VCaP (cell line): Measurements from ENCODE around the gene MFSD6.
"Not testable (repeated sequence)": the region's sequence is repeated elsewhere in the genome, so short reads cannot be mapped to it uniquely, and the experiment has no call there.

Experiments
- H3K27ac ChIP-seq: fragments of 450-650 bp; 2 replicates; pipeline ENCODE4 v1.5.1; 2017
- TF ChIP-seq, protein P1 (sequence below): fragments of 450-650 bp; conservative IDR thresholded peaks from 2 replicates; pipeline ENCODE4 v1.5.1; 2017; ENCODE audit warnings: mild to moderate bottlenecking, moderate library complexity

MFSD6 gene

GRCh38 chr2:190425883-190426658, 17.9 kb downstream of the MFSD6 start:
- TF ChIP-seq, protein P1, sequence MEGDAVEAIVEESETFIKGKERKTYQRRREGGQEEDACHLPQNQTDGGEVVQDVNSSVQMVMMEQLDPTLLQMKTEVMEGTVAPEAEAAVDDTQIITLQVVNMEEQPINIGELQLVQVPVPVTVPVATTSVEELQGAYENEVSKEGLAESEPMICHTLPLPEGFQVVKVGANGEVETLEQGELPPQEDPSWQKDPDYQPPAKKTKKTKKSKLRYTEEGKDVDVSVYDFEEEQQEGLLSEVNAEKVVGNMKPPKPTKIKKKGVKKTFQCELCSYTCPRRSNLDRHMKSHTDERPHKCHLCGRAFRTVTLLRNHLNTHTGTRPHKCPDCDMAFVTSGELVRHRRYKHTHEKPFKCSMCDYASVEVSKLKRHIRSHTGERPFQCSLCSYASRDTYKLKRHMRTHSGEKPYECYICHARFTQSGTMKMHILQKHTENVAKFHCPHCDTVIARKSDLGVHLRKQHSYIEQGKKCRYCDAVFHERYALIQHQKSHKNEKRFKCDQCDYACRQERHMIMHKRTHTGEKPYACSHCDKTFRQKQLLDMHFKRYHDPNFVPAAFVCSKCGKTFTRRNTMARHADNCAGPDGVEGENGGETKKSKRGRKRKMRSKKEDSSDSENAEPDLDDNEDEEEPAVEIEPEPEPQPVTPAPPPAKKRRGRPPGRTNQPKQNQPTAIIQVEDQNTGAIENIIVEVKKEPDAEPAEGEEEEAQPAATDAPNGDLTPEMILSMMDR, result no peak
- no peak overlapping the region for H3K27ac ChIP-seq

DNA sequence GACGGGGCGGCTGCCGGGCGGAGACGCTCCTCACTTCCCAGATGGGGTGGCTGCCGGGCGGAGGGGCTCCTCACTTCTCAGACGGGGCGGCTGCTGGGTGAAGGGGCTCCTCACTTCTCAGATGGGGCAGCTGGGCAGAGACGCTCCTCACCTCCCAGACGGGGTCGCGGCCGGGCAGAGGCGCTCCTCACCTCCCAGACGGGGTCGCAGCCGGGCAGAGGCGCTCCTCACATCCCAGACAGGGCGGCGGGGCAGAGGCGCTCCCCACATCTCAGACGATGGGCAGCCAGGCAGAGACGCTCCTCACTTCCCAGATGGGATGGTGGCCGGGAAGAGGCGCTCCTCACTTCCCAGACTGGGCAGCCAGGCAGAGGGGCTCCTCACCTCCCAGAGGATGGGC, 22.7 kb downstream of the MFSD6 start:
- not testable (repeated sequence) for H3K27ac ChIP-seq

DNA sequence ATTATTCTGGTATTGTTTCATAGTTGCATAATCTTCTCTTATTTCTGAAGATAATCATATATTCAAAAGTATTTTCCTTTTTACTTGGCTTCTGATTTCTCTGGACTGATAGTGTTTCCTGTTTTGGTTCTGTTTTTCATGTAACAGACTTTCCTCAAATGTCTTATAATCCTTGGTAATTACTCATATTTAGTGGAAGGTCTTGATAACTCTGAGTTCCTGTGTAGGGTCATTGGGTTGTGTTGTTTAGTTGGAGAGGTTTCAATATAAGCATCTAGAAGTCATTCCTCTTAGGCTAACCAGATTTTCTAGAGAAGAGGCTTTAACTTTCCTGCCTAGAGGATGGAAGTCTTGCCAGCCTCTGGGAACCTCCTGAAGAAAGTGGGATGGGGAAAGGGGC, 23.8 kb downstream of the MFSD6 start:
- TF ChIP-seq, protein P1, result no peak
- peak overlapping the region; percentile 62 for H3K27ac ChIP-seq

- H3K27ac ChIP-seq, result peak overlapping the region; percentile 62
- TF ChIP-seq, protein P1, result no peak
Measured at GRCh38 chr2:190432567-190433231, 24.5 kb downstream of the MFSD6 start.

DNA sequence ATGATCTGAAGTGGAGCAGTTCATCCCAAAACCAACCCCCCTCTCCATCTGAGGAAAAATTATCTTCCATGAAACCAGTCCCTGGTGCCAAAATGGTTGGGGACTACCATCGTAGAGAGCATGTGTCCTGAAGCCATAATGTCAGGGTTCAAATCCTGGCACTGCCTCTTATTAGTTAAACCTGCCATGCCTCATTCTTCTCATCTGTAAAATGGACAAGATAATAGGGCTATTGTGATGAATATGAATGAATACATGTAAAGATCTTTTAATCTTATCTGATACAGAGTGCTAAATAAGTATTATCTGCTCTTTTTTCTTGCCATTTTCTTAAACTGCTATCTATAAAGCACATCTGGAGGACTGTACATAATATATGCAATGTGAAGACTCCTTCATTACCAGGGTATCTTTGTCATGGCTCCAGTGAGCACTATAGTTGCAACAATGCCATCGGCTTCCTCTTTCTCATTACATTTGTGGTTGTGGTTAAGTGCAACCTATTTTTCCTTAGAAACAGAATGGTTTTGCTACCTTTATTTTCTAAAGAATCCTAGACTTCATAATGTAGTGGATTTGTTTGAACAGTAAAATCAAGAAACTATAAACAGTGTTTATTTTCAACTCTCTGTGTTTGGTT, 27.0 kb downstream of the MFSD6 start:
- TF ChIP-seq, protein P1, result no peak
- H3K27ac ChIP-seq, result no peak overlapping the region

DNA sequence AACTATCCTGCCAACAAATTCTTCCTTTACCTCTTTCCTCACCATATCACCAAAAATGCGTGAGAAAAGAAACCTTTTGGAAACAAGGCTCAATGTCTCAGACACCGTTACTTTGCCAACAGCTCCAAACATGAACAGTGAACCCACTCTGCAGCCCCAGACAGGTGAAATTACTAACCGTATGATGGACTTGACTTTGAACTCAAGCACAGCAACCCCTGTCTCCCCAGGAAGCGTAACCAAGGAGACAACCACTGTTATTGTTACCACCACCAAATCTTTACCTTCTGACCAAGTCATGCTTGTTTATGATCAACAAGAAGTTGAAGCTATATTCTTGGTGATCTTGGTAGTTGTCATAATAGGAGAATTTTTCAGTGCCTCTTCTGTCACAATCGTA, 28.4 kb downstream of the MFSD6 start:
- no peak overlapping the region for H3K27ac ChIP-seq
- TF ChIP-seq, protein P1, result no peak

DNA sequence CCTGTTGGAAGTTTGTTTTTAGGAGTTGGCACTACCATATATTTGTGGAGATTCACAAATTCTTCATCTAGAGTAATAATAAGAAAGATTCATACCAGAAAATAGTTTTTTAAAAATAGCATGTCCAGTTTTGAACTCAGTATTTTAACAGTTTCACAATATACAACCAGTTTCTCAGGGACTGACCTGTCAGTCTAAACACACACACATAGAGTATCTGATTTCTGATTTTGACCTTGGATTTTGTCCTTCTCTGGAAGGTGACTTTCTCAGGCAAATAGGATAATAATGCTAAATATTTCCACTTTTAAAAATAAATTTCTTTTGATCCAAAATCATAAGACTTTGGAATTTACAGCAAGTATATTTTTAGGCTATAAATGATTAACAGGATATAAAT, 32.0 kb downstream of the MFSD6 start:
- no peak overlapping the region for H3K27ac ChIP-seq
- TF ChIP-seq, protein P1, result no peak
